ENCODE results near the gene ZNF320.
A peak's percentile ranks its signal among the peaks of the same experiment; 100 is the strongest.
"Not testable (repeated sequence)": the region's sequence is repeated elsewhere in the genome, so short reads cannot be mapped to it uniquely, and the experiment has no call there.

Gene ZNF320

DNA sequence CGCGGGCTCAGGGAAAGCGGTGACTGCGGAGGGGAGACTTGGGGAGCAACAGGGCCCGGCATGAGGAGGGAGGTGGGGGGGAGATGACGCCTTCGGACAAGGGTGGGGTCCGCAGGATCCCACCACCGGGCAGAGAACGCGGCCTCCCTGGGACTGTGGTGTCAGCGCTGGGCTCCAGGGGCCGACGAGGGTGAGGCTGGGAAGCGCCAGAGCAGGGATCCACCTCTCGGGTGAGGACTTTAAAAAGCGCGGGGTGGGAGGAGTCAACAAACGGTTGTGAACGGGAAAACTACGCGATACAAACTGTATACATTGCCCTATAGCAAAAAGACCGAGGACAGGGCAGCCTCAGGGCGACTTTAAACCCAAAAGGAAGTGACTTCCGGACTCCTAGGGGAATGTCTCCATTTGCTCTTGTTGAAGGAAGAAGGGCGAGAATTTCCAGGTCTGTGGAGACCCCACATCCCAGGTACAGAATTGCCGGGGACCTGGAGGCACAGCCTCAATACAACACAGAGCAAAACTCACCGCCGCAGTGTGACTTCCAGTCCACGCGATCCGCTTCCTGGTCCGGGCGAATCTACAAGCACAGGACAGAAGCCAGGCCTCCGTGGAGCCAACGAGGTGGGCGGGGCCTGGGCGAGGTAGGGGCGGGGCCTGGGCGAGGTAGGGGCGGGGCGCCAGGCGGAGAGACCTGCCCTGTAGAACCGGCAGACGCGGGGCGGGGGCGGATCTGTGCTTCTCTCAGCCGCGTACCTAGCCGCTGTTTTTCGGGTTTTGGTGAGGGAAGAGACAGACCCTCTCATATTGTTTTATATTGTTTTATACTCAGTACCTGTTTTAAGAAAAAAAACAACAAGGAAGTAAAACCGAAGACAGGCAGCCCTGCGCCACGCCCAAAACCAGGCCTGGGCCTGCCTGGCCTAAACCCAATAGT lies 25.7 kb upstream of the ZNF320 start, which contains the start of gene ZNF888:
TSS of gene ZNF888 (minus strand) at position 588 of the 937 bp plus-strand sequence. CDS start 5,555 bp downstream, outside the sequence.
- DNase-seq (ENCODE audit: low spot score): peak; percentile 92

DNA sequence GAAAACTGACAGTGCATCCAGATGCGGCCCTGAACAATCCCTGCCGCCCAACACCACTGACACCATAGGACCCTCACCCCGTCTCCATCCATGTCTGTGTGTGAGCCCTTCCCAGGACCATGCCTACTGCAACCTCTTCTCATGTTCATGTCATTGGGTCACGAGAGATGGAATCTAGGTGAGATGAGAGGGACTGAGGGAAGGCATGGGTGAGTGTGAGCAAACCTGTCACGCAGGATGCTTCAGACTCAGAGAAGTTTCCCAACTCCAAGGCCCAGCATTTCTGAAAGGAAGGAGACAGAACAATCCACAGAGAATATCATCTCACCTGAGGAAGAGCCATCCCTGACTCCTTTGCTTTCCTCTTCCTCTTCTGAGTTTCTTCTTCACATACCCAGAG lies 20.1 kb upstream of the ZNF320 start:
- no peak for DNase-seq (ENCODE audit: low spot score)

DNA sequence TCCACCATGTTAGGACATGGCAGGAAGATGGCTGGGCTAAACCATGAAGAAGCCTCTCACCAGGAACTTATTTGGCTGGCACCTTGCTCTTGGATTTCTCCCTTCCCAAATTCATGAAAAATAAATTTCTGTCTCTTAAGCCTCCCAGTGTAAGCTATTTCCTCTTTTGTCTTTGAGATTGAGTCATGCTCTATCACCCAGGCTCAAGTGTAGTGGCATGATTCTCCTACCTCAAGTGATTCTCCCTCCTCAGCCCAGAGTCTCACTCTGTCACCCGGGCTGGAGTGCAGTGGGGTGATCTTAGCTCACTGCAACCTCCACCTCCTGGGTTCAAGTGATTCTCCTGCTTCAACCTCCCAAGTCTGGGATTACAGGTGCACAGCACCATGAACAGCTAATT lies 13.2 kb upstream of the ZNF320 start:
- no peak for DNase-seq (ENCODE audit: low spot score)

DNA sequence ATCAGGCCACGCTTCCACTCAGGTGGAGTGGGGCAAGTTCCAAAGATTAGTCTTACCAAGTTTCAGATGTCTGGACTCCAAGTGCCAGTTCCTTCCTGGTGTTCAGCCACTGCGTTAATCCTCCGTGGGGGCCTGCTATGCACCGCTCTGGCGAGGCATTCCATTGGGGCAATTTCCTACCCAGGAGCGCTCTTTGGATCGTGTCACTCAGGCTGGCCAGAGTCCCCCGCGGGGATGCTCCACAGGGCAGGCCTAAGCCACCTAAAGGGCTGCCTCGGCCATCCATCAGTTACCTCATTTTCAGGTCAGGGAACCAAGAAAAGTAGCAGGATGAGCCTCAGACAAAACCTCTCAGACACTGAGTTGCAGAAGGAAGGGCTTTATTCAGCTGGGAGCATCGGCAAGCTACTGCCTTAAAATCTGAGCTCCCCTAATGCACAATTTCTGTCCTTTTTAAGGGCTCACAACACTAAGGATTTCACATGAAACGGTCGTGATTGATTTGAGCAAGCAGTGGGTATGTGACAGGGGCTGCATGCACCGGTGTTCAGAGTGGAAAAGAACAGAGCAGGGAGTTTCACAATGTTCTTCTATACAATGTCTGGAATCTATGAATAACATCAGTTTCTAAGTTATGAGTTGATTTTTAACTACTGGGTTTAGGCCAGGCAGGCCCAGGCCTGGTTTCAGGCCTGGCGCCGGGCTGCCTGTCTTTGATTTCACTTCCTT lies 6.8 kb upstream of the ZNF320 start:
- DNase-seq (ENCODE audit: low spot score): not testable (repeated sequence)

DNA sequence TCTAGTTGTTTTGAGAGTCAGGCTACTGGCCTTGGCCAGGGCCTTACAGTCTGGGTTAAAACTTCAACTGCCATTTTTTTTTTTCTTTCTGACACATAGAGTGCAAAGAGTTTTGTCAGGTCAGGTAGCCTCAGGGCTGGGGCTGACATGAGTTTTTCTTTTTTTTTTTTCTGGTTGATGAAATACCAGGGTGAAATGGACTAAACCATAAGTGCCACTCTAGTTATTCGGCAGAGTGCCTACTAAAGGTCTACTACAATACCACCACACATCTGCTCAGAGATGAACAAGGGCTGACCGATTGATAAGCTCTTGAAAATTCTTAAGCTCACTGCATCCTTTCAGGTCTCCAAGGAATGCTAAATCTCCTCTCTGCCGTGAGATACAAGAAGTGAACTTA lies 4.4 kb upstream of the ZNF320 start:
- no peak for DNase-seq (ENCODE audit: low spot score)

GRCh38 chr19:52898596-52898995 lies 1.2 kb upstream of the ZNF320 start:
- DNase-seq (ENCODE audit: low spot score): not testable (repeated sequence)

DNA sequence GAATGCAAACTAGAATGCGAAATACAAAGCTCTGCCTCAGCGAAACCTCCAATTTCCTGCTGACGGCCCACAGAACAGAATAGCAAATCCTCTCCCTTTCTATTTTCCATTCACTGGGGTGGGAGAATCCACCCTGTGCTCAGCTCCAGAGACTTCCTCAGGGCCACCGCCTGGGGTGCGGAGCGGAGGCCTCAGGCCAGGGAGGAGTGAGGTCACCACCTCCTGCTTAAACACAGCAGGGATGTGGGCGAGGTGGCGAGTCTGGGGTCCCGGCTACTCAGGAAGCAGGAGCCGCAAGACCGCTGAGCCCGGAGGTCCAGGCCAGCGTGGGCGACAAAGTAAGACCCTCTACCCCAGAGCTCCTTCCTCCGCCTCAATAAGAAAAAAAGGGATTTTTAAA lies 666 bp upstream of the ZNF320 start:
- no peak for DNase-seq (ENCODE audit: low spot score)

DNA sequence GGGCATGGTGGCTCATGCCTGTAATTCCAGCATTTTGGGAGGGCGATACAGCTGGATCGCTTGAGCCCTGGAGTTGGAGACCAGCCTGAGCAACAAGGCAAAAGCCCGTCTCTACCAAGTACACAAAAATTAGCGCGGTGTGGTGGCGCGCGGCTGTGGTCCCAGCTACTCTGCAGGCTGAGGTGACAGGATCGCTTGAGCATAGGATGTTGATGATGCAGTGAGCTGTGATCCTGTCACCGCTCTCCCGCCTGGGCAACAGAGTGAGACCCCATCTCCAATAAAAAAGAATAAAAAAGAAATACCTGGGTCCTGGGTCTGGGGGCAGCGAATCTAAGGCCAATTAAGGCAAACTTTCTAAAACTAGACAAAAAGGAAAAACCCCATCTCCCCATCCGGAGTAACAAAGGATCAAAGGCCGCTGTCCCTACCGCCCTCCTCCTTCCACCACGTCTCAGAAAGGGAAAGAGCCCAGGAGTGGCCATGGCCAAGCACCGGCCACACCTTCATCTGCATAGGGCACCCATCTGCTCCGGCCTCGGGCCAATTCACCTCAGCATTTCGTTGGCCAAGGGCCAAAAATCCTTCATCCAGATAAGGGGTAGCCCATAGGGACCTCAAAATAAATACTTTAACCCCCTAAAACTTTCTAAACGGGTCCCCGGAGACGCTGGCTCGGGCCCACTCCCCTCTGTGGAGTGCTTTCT lies 851 bp downstream of the ZNF320 start:
- peak; percentile 60 for DNase-seq (ENCODE audit: low spot score)

GRCh38 chr19:52891336-52891735 lies 6.1 kb downstream of the ZNF320 start:
- no peak for DNase-seq (ENCODE audit: low spot score)

GRCh38 chr19:52889931-52890330 lies 7.5 kb downstream of the ZNF320 start:
- DNase-seq (ENCODE audit: low spot score): no peak

GRCh38 chr19:52889076-52889475 lies 8.4 kb downstream of the ZNF320 start:
- DNase-seq (ENCODE audit: low spot score): no peak

- no peak for DNase-seq (ENCODE audit: low spot score)
These were observed 16.5 kb downstream of the ZNF320 start for GRCh38 chr19:52880895-52881389.

DNA sequence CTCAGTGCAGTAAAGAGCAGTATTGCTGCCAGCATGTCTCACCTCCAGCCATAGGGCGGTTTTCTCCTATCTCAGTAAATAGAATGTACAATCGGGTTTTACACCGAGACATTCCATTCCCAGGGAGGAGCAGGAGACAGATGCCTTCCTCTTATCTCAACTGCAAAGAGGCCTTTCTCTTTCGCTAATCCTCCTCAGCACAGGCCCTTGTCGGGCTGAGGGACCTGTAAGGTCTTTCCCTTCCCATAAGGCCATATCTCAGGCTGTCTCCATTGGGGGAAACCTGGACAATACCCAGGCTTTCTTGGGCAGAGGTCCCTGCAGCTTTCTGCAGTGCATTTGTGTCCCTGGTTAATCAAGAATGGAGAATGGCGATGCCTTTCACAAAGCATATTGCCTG lies 24.4 kb downstream of the ZNF320 start:
- DNase-seq (ENCODE audit: low spot score): not testable (repeated sequence)

GRCh38 chr19:52871466-52871865 lies 26.0 kb downstream of the ZNF320 start:
- DNase-seq (ENCODE audit: low spot score): no peak

- not testable (repeated sequence) for DNase-seq (ENCODE audit: low spot score)
These were observed 29.4 kb downstream of the ZNF320 start for GRCh38 chr19:52868031-52868430.

- peak; percentile 88 for DNase-seq (ENCODE audit: low spot score)
These were observed 39.9 kb downstream of the ZNF320 start, which contains the start of gene ZNF468 for GRCh38 chr19:52857378-52858191. ZNF468 (minus strand) TSS chr19:52857619; CDS start chr19:52854272, 3,347 bp downstream.

- DNase-seq (ENCODE audit: low spot score): not testable (repeated sequence)
These were observed 40.7 kb downstream of the ZNF320 start for GRCh38 chr19:52856540-52857377.

Measured in RKO (cell line).